KOPT-K1 (cell line): ENCODE measurements around the gene ZNF580.
A peak's percentile ranks its signal among the peaks of the same experiment; 100 is the strongest.

ENCODE experiments used
- H3K27ac ChIP-seq: fragments of 200-600 bp; sonication (generic); 2 replicates; pipeline ENCODE4 v1.5.1; 2016; ENCODE audit warnings: antibody characterized with exemption, mild to moderate bottlenecking, low read depth, low read length; ENCODE audit not compliant: poor library complexity, severe bottlenecking
- H3K36me3 ChIP-seq: fragments of 200-600 bp; sonication (generic); 2 replicates; pipeline ENCODE4 v1.5.1; 2017; ENCODE audit warnings: antibody characterized with exemption, mild to moderate bottlenecking, low read length, moderate library complexity; ENCODE audit not compliant: insufficient read depth
- H3K9me3 ChIP-seq: fragments of 200-600 bp; sonication (generic); 2 replicates; pipeline ENCODE4 v1.5.1; 2017; ENCODE audit warnings: antibody characterized with exemption, low read length, mild to moderate bottlenecking; ENCODE audit not compliant: insufficient read depth, poor library complexity, severe bottlenecking

ZNF580 gene

DNA sequence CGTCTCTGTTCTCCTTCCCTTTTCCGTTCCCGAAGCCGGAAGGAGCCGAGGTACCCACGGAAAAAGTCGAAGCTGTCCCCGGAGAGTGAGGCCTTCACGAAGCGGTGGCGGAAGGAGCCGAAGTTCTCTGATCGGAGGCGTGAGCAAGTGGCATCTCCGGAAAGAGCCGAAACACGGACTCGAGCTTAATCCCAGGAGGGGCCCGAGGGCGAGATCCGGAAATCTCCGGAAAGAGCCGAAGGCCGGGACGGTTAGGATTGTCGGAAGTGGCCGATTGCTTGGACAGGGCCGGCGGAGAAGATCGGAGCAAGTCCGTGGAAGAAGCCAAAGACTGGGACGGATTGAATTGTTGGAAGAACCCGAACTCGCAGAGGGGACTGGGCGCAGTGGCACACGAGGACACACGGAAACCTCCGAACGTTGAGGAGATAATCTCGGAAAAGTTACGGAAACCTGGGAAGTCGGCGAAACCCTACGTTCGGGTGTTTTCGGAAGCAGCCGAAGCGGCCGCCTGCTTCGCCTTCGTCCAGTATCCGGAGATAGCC, 13.6 kb downstream of the ZNF580 start:
- H3K9me3 ChIP-seq, result no peaks in the 10 kb centered on the region
- peak overlapping the region; percentile 100 for H3K27ac ChIP-seq
- peaks cover 35% of the 10 kb centered on the region for H3K36me3 ChIP-seq

DNA sequence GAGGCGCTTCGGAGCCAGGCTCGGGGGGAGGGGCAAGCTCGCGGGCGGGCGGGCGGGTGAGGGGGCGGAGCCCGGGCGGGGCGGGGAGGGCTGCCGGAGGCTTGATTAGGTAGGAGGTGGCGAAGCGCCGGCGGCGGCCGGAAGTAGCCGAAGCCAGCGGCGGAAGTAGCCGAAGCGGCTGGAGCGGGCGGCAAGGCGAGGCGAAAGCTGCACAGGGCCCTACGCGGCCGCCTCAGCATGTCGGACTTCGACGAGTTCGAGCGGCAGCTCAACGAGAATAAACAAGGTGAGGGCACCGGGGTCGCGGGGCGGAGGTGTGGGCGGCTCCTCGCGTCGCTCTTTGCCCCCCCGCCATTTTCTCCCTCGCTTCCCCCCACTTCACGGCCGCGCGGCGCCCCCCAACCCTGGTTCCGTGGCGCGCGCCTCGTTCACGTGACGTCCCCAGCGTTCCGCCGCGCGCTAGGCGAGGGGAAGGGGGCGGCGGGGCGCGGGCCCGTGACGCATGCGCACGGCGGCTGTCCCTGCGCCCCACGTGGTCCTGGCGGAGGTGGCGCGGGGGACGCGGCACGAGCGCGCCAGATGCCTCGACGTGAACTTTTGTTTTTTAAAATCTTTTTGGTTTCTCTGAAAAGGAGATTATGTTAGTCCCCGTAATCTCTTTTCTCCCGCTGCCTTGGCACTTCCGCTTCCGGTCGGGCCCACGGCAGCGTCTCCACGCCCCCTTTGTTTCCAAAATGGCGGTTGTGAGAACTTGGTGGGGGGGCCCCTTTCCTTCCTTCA, 14.3 kb downstream of the ZNF580 start, which contains the start of gene U2AF2:
U2AF2 (plus strand) TSS at position 168 of the 780 bp plus-strand sequence; CDS start at position 238, 70 bp downstream.
- H3K36me3 ChIP-seq, result peaks cover 42% of the 10 kb centered on the region
- no peaks in the 10 kb centered on the region for H3K9me3 ChIP-seq
- H3K27ac ChIP-seq, result peak within 1 kb of the TSS; percentile 100

DNA sequence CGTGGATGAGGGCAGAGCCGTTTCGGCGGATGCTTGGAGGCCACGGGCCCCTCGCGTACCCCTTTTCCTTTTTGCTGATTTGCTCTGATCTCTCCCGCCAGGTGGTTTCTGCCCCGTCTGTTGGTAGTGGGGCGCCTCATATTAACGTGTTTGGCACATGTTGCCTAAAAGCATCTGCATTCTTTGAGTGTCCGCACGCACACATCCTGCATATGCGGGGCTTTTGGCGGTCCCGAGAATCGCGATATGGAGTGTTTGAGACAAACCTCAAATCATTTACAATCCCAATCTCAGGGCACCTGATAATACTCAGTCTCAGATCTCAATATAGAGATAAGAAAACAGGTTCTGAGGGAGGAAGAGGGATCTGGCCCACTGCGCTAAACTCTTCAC, 14.8 kb downstream of the ZNF580 start:
- H3K9me3 ChIP-seq, result no peaks in the 10 kb centered on the region
- peak overlapping the region; percentile 100 for H3K27ac ChIP-seq
- peaks cover 47% of the 10 kb centered on the region for H3K36me3 ChIP-seq

DNA sequence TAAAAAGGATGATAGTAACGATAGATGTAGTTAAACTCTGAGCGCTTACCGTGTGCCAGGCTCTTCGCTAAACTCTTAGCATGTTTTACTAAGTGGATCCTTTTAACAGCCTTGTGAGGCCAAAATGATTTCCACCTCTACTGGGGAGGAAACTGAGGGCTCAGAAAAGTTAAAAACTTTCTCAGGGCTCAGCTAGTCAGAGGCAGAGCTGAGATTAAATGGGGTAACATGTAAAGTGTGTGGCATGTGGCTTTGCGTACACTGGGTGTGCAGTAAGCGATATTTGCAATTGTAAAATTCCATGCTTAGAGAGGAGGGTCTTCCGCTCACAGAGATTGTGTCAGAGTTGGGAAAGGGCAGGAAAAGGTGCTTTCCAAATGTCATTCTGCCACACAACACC, 15.8 kb downstream of the ZNF580 start:
- Histone ChIP-seq H3K27ac (peak overlapping the region; percentile 100), H3K9me3 (no peaks in the 10 kb centered on the region), H3K36me3 (peaks cover 56% of the 10 kb centered on the region)

DNA sequence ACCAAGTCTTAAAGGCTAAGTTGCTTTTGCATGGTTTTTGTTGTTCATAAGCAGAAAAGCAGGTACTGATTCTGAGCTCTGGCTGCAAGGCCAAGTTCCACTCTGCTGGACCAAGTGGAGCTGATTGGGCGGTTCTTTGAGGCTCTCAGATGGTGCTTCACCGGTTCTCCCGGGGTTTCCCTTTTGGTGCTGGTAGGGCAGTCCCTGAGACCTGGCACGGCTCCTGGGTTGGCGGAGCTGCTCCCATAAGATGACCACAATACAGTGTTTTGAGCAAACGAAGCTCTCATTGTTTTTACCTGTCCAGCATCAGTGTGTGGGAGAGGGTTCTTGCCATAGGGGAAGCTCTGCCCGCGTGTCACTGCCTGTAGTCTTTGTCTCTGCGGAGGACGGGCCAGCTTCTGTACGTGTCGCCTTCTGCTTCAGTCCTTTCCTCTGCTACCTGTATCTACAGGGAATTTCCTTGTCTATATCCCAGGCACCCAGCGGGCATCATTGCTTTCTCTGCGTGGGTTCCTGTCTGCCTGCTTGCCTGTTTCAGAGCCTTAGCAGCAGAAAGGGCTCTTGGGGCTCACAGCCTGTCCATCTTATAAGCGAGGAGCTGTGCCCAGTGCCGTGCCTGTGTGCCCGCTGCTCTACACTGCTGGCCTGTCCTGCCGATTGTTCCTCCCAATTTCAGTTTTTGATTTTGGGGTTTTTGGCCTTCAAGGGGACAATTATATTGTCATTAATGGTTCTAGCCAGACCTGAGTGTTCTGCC, 16.4 kb downstream of the ZNF580 start:
- no peaks in the 10 kb centered on the region for H3K9me3 ChIP-seq
- peak overlapping the region; percentile 100 for H3K27ac ChIP-seq
- H3K36me3 ChIP-seq, result peaks cover 63% of the 10 kb centered on the region

DNA sequence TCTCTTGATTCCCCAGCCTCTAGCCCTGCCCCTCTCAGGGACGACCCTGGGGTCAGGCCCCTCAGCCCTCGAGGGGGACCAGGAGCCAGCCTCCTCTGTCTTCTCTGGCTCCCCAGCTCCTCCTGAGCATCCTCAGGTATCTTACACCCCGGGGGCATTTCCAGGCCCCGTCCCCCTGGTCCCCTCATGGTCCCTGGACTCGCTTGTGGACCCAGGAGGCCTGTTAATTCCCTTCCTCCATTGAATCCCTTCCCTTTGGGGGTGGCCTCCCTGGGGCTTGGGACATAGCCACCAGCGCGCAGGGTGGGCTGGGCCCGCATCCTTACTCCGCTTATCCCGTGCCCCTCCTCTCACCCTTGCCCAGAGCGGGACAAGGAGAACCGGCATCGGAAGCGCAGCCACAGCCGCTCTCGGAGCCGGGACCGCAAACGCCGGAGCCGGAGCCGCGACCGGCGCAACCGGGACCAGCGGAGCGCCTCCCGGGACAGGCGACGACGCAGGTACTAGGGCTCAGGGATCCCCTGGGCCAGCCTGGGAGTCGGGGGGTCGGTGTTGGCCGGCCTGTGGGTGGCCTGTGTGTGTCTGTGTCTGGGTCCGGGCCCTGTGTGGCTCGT, 18.2 kb downstream of the ZNF580 start:
- Histone ChIP-seq H3K9me3 (no peaks in the 10 kb centered on the region), H3K36me3 (peaks cover 81% of the 10 kb centered on the region), H3K27ac (no peak overlapping the region)

DNA sequence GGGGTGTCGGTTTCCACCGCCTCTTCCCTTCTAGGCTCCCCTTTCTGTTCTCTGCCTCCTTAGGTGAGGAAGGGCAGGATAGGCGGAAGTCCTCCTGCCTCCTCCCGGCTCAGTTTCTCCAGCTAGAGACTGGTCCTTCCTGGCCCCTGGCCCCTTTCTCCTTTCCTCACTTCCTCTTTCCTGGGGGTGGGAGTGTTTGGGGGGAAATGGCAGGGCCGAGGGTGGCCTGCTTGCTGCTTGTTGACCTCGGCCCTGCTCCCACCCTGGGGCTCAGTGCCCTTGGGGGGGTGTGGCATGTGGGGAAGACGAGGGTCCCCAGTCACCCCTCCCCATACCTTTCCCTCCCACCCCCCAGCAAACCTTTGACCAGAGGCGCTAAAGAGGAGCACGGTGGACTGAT, 19.0 kb downstream of the ZNF580 start:
- Histone ChIP-seq H3K9me3 (no peaks in the 10 kb centered on the region), H3K36me3 (peaks cover 89% of the 10 kb centered on the region), H3K27ac (no peak overlapping the region)

DNA sequence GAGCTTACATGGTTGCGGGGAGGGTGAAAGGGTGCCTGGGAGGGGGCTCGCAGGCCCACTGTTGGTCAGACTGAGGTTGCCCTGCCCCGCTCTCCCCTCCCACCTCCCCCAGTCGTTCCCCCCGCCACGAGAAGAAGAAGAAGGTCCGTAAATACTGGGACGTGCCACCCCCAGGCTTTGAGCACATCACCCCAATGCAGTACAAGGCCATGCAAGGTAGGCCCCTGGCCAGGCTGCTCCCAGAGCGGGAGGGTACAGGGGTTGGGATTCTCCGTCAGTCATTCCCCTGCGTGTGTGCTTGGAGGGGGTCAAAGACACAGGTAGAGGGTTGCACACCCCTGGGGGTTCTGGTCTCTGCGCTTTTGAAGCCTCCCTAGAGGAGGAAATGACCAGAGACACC, 19.6 kb downstream of the ZNF580 start:
- Histone ChIP-seq H3K36me3 (peaks cover 95% of the 10 kb centered on the region), H3K27ac (no peak overlapping the region), H3K9me3 (no peaks in the 10 kb centered on the region)

DNA sequence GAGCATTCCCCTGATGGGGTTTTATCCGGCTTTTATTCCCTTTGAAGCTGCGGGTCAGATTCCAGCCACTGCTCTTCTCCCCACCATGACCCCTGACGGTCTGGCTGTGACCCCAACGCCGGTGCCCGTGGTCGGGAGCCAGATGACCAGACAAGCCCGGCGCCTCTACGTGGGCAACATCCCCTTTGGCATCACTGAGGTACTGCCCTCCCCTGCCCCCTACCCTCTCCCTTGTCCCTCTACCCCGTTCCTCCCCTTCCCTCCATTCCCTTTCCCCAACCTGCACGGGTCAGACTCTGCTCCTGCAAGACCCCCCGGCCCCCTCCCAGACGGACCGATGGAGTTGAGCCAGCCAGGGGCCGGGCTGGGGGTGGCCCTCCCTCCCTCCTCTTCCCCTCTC, 20.2 kb downstream of the ZNF580 start:
- Histone ChIP-seq H3K9me3 (no peaks in the 10 kb centered on the region), H3K36me3 (peaks cover 98% of the 10 kb centered on the region), H3K27ac (no peak overlapping the region)

DNA sequence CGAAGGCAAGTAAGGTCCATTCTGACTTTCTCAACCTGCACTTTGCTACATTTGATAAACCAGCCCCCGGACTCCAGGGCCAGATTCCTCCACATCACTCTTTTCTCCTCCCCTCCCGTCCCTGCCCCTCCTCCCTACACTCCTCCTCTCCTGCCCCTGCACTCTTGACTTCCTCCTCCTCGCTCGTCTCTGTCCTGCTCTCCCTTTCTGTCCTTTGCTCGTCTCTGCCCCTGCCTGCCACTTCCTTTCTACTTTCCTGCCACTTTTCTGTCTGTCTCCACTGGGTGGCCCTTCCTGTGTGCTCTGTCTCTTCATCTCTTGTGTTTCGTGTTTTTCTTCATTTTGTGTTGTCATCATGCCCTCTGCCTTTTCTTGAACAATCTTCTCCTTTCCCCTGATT, 21.0 kb downstream of the ZNF580 start:
- Histone ChIP-seq H3K27ac (no peak overlapping the region), H3K9me3 (no peaks in the 10 kb centered on the region), H3K36me3 (peaks cover 99% of the 10 kb centered on the region)

DNA sequence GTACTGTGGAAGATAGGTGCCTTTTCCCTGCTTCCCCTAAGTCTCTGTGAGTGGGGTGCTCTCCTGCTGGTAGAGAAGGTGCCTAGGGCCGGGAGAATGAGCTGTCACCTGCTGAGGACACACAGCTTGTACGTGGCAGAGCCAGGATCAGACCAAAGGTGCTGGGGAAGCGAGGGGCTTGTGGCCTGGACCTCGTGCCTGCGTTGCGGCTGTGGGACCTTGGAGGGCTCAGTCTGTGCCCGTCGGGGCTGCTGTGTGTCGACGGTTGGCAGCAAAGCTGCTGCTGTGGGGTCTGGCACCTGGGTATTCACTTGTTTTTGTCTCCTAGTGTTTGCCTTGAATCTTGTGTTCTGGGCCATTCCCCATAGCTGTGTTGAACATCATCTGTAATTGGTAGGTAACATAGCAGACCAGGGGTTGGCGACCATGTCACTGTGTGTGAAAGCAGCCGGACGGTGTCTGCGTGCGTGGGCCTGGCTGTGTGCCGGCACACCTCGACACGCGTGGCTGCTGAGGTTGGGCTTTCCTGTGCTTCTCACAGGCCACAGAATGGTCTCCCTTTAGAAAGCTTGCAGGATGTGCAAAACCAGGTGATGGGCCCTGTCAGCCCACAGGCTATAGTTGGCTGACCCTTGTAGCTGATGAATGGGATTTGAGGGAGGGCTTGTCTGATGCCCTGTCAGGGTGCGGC, 23.2 kb downstream of the ZNF580 start:
- Histone ChIP-seq H3K27ac (no peak overlapping the region), H3K9me3 (no peaks in the 10 kb centered on the region), H3K36me3 (peaks cover 100% of the 10 kb centered on the region)

DNA sequence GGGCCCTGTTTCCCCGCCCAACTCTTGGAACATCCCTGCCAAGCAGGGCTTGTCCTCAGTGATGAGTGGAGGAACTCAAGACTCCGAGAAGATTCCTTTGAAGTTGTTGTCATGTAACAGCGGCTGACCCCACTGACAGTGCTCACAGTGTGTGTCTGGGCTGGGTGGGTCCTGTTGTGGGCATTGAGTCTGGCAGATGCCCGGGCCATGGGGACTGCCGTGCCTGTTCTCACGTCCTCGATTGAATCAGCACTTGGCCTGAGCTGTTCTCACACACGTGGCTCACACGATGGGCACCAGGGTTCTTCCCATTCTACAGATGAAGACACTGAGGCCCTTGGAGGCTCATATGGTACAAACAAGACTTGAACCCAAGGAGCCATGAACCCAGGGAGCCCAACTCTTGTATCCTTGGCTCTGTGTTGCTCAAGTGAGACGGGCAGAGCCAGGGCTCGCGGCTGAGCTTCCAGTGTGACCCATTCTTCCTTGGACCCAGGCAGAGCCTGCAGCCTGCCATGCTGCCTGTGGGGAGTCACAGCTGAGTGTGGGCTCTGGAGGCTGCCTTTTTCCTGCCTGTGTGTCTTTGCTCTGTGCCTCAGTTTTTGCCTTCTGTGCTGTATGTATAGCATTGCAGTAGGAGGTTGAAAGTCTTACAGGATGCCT, 25.7 kb downstream of the ZNF580 start:
- Histone ChIP-seq H3K27ac (no peak overlapping the region), H3K9me3 (no peaks in the 10 kb centered on the region), H3K36me3 (peaks cover 100% of the 10 kb centered on the region)

DNA sequence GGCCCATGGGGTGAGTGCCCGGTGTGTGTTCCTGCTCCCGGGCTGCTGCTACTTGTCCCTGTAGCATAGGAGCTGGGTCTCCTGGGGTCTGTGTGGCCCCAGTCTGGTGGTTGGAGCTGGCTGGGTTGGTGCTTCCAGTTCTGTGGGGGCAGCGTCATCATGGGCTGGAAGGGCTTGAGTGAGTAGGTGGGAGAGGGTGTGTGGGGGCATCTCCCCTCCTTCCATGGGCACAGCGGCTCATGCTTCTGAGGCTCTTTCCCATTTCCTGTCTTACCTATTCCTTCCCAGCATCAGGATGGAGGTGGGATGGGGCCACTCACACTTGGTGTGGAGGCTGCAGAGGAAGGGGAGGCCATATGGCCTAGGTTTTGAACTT, 26.2 kb downstream of the ZNF580 start:
- Histone ChIP-seq H3K36me3 (peaks cover 100% of the 10 kb centered on the region), H3K9me3 (no peaks in the 10 kb centered on the region), H3K27ac (no peak overlapping the region)

DNA sequence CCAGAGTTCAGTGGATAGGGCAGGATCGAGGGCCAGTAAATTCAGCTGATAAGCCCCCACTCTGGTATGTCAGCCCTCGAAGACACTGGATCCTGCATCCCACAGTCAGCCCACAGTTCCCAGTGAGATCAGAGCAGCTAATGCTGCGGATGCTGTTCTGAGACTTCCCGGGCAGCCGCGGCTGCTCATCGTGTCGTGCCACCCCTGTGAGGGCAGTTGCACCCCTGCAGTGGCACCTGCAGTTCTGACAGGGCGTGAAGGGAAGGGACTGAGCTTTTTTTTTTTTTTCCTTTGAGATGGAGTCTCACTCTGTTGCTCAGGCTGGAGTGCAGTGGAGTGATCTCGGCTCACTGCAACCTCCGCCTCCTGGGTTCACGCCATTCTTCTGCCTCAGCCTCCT, 26.7 kb downstream of the ZNF580 start:
- no peak overlapping the region for H3K27ac ChIP-seq
- peaks cover 100% of the 10 kb centered on the region for H3K36me3 ChIP-seq
- no peaks in the 10 kb centered on the region for H3K9me3 ChIP-seq
